Duodenal mucosa (tissue), 2 donors: ENCODE measurements around the gene MARCHF3.
"Not testable (repeated sequence)": the region's sequence is repeated elsewhere in the genome, so short reads cannot be mapped to it uniquely, and the experiment has no call there.

Experiments
- H3K27ac ChIP-seq: one replicate; pipeline ENCODE4 v1.7.0; 2013; ENCODE audit warnings: low read depth, low read length
- H3K27me3 ChIP-seq, 2 donors: one replicate each; pipeline ENCODE4 v1.7.0; 2013; ENCODE audit warnings: low read length in 2 of 2, control low read depth in 1 of 2; ENCODE audit not compliant: insufficient read depth in 2 of 2, control insufficient read depth in 1 of 2
- H3K36me3 ChIP-seq, 2 donors: one replicate each; pipeline ENCODE4 v1.7.0; 2013; ENCODE audit warnings: low read length in 2 of 2, control low read depth in 1 of 2; ENCODE audit not compliant: insufficient read depth in 2 of 2, control insufficient read depth in 1 of 2
- H3K4me1 ChIP-seq, 2 donors: one replicate each; pipeline ENCODE4 v1.7.0; 2013; ENCODE audit warnings: low read length in 2 of 2, control low read depth in 1 of 2; ENCODE audit not compliant: insufficient read depth in 2 of 2, control insufficient read depth in 1 of 2
- H3K4me3 ChIP-seq, 2 donors: one replicate each; pipeline ENCODE4 v1.7.0; 2013; ENCODE audit warnings: low read length in 2 of 2, low read depth in 1 of 2
- H3K9ac ChIP-seq, 2 donors: one replicate each; pipeline ENCODE4 v1.7.0; 2013; ENCODE audit warnings: low read length in 2 of 2, low read depth in 1 of 2
- H3K9me3 ChIP-seq, 2 donors: one replicate each; pipeline ENCODE4 v1.7.0; 2013; ENCODE audit warnings: low read length in 2 of 2, control low read depth in 1 of 2; ENCODE audit not compliant: control insufficient read depth in 1 of 2

The MARCHF3 gene

GRCh38 chr5:127005282-127005681 is 25.1 kb downstream of the MARCHF3 start:
- H3K4me1 ChIP-seq, result peaks cover 3 to 17% of the 10 kb centered on the region in 2 donors
- H3K9ac ChIP-seq, H3K27ac ChIP-seq: not testable (repeated sequence)

DNA sequence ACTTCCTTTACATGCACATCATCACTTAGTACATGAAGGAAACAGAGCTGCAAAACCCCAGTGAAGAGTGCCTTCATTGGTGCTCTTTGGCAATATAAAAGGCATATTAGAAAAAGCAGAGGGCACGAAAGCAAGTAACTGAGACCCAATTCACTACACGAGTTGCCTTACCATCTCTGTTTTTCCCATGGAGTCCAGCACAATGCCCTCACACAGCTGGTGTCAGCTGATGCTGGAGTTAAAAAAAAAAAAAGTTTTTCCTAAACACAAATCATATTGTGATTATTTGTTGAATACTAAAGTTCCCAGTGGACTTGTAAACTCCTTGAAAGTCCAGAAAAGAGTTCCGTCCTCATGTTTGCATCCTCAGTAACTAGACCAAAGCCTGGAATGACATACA is 25.6 kb downstream of the MARCHF3 start:
- H3K9ac ChIP-seq, result no peak overlapping the region
- H3K27me3 ChIP-seq, result no peaks in the 10 kb centered on the region
- no peak overlapping the region for H3K27ac ChIP-seq
- H3K4me3 ChIP-seq, result no peak overlapping the region
- no peaks in the 10 kb centered on the region for H3K9me3 ChIP-seq
- peaks cover 3 to 15% of the 10 kb centered on the region in 2 donors for H3K4me1 ChIP-seq
- no peaks in the 10 kb centered on the region for H3K36me3 ChIP-seq

More at GRCh38 chr5:127005282-127005681, 25.1 kb downstream of the MARCHF3 start:
- not testable (repeated sequence) for H3K36me3 ChIP-seq, H3K27me3 ChIP-seq, H3K4me3 ChIP-seq, H3K9me3 ChIP-seq

DNA sequence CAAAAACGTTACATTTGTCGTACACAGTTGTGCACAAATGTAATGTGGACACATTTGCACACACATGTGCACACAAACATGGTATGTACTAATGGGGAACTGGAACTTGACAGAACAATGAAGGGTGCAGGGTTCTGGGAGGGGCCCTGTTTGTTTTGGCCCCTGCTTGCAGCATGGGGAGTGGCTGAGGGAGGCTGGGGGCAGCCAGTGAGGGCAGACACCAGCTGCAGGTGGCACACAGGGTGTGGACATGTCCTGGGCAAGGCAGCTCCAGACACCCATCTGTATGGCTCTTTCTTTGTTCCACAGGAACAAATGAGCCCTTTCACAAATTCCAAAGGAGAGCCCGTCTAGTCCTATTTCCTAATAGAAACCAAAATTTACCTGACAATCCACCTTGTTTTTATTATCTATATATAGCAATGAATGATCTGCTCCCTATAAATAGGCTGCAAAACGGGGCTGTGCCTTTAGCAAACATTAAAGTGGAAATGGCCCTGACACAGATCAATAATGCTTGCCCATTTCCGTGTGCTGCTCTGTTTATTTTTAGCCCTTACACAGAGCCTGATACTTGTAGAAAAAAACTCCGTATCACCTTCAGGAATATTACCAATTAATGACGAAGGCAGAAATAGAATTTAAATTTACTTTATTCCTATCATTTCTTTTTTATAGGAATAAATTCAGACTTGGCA is 26.4 kb downstream of the MARCHF3 start:
- Histone ChIP-seq H3K4me1 (peaks cover 3 to 13% of the 10 kb centered on the region in 2 donors), H3K27me3 (no peaks in the 10 kb centered on the region), H3K36me3 (no peaks in the 10 kb centered on the region), H3K9ac (peak overlapping the region in 1 of 2 donors; percentile 1), H3K9me3 (no peaks in the 10 kb centered on the region), H3K27ac (no peak overlapping the region), H3K4me3 (peak overlapping the region; percentile 8 to 19)

DNA sequence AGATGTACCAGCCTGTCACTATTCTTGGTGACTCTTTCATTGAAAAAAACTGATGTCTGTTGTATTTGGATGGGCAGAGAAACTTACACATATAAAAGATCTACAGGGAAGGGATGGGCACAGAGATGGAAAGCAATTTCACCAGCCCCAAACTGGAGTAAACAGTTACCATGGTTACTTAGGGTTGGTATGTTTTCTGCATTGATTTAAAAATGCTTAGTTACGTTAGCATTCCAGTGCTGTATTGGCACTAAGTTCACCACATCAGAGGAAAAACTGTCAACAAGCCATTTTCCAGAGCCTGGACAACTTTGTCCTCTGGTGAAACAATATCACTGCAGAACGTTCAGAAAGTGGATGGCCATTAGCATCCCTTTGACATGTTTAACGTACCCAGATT is 28.0 kb downstream of the MARCHF3 start:
- Histone ChIP-seq H3K9ac (no peak overlapping the region), H3K36me3 (no peaks in the 10 kb centered on the region), H3K4me1 (peaks cover 9 to 13% of the 10 kb centered on the region in 2 donors), H3K27ac (no peak overlapping the region), H3K4me3 (no peak overlapping the region), H3K9me3 (no peaks in the 10 kb centered on the region), H3K27me3 (no peaks in the 10 kb centered on the region)

GRCh38 chr5:127001621-127002296 is 28.6 kb downstream of the MARCHF3 start:
- Histone ChIP-seq H3K4me1 (peaks cover 9 to 13% of the 10 kb centered on the region in 2 donors), H3K36me3 (no peaks in the 10 kb centered on the region), H3K9me3 (no peaks in the 10 kb centered on the region), H3K27me3 (no peaks in the 10 kb centered on the region), H3K27ac (no peak overlapping the region), H3K9ac (no peak overlapping the region), H3K4me3 (no peak overlapping the region)

GRCh38 chr5:126998895-126999570 is 31.3 kb downstream of the MARCHF3 start:
- peaks cover 5 to 9% of the 10 kb centered on the region in 2 donors for H3K4me1 ChIP-seq
- H3K27ac ChIP-seq, result no peak overlapping the region

GRCh38 chr5:126998201-126998631 is 32.1 kb downstream of the MARCHF3 start:
- Histone ChIP-seq H3K27ac (no peak overlapping the region), H3K4me1 (peaks cover 0 to 7% of the 10 kb centered on the region in 2 donors), H3K9ac (no peak overlapping the region), H3K4me3 (no peak overlapping the region), H3K36me3 (no peaks in the 10 kb centered on the region), H3K9me3 (no peaks in the 10 kb centered on the region), H3K27me3 (no peaks in the 10 kb centered on the region)

More at GRCh38 chr5:126998895-126999570, 31.3 kb downstream of the MARCHF3 start:
- no peaks in the 10 kb centered on the region for H3K36me3 ChIP-seq
- H3K4me3 ChIP-seq, result no peak overlapping the region
- no peaks in the 10 kb centered on the region for H3K27me3 ChIP-seq
- H3K9ac ChIP-seq, result no peak overlapping the region
- no peaks in the 10 kb centered on the region for H3K9me3 ChIP-seq

GRCh38 chr5:126995689-126996088 is 34.7 kb downstream of the MARCHF3 start:
- Histone ChIP-seq H3K9me3 (no peaks in the 10 kb centered on the region), H3K4me1 (peaks cover 0 to 7% of the 10 kb centered on the region in 2 donors), H3K4me3 (no peak overlapping the region), H3K9ac (no peak overlapping the region), H3K27me3 (no peaks in the 10 kb centered on the region), H3K36me3 (no peaks in the 10 kb centered on the region), H3K27ac (no peak overlapping the region)

DNA sequence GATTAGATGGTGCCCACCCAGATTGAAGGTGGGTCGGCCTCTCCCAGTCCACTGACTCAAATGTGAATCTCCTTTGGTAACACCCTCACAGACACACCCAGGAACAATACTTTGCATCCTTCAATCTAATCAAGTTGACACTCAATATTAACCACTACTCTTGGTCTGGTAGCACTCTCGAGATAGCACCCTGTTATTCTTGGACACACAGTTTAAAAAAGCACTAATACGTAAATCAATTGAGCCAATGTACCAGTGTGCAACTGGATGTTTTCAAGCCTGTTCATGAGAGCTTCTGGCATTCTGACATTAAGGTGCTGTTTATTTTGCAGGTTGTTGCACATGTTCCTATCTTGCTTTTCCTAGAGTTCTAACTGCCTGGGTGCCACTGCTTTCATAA is 35.3 kb downstream of the MARCHF3 start:
- H3K27ac ChIP-seq, result no peak overlapping the region
- no peaks in the 10 kb centered on the region for H3K9me3 ChIP-seq
- H3K4me3 ChIP-seq, result no peak overlapping the region
- H3K9ac ChIP-seq, result no peak overlapping the region
- no peaks in the 10 kb centered on the region for H3K27me3 ChIP-seq
- peaks cover 0 to 7% of the 10 kb centered on the region in 2 donors for H3K4me1 ChIP-seq
- H3K36me3 ChIP-seq, result no peaks in the 10 kb centered on the region

GRCh38 chr5:126994485-126994884 is 35.9 kb downstream of the MARCHF3 start:
- H3K4me3 ChIP-seq, result no peak overlapping the region

More at GRCh38 chr5:126994485-126994884, 35.9 kb downstream of the MARCHF3 start:
- Histone ChIP-seq H3K9ac (no peak overlapping the region), H3K9me3 (no peaks in the 10 kb centered on the region), H3K36me3 (no peaks in the 10 kb centered on the region), H3K27ac (no peak overlapping the region), H3K27me3 (no peaks in the 10 kb centered on the region), H3K4me1 (peaks cover 0 to 7% of the 10 kb centered on the region in 2 donors)
